SW480 (cell line): Measurements from ENCODE around the gene SMAD3.

Experiments used
- DNase-seq: peaks from one replicate; pipeline ENCODE4 v3.0.0-alpha.2; 2016; ENCODE audit warnings: low spot score

The SMAD3 gene

DNA sequence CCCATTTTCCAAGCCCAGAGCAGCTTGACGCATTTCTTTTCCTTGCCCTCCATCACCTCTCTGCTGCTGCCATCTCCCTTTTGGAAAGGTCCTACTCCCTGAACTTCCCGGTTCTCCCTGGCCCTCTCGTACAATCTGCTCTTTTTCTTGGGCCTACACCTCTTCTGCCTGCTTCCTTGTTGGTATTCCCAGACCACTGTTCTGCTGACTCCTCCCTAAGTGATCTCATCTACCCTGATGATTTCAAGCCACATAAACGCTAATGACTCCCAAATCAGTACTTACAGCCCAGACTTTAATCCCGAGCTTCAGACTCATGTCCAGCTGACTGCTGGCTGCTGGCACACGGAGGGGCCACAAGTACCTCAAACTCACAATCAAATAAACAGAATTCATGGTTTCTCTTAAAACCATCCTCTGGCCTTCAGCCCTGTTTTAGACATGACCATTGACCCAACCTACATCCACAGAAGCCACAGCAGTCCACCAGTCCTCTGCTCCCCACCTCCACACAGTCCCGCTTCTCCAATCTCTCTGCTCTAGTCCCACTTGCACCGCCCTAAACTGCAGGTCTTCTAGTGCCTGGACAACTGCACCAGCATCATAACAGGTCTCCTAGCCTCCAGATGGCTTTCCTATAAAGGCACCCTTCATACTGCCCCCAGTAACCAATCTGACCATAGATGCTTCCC is 131.4 kb downstream of the SMAD3 start:
- peak; percentile 13 for DNase-seq

- no peak for DNase-seq
These were observed 131.9 kb downstream of the SMAD3 start for GRCh38 chr15:67197364-67197695.

DNA sequence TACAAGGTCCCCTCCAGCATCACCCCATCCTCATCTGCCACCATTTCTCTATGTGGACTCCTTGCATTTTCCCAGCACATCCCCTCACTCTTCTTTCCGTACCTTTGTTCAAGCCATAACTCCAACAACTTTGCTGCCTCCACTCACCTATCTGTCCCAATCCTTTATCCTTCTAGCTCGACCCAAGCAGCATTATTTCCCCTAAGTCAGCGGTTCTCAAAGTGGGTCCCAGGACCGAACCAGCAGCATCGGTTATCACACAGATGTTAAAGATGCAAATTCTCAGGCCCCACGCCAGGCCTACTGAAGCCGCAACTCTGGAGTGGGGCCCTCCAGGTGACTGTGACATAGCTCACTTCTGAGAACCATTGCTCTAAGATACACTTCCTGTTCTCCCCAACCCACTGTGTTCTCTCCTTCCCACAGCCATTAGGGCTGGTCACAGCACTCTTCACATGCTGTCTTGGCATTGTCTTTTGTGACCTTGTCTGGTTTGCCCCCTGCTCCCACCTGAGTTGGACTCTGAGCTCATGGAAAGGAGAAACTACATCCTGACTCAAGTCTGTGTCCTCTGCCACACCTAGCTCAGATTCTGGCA is 132.9 kb downstream of the SMAD3 start:
- no peak for DNase-seq

GRCh38 chr15:67199391-67199790 is 134.0 kb downstream of the SMAD3 start:
- DNase-seq: no peak

GRCh38 chr15:67199881-67200763 is 134.7 kb downstream of the SMAD3 start:
- no peak for DNase-seq

DNA sequence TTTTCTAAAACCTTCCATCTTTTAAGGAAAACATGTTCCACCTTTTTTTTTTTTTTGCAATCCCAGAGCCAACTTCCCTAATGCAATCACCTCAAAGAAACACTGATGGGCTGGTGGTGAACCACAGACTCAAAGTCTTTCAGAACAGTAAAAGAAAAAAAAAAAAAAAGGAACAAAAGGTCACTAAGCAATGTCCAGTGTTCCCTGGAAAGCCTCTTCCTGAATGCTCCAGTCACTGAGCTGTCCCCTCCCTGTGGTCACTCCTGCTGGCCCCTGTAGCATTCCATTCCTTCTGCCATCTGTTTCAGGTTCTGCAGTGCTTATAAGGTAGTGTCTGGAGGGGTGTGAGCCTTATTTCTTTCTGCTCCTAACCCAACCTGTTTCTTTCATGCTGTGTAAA is 135.7 kb downstream of the SMAD3 start:
- DNase-seq: no peak

DNA sequence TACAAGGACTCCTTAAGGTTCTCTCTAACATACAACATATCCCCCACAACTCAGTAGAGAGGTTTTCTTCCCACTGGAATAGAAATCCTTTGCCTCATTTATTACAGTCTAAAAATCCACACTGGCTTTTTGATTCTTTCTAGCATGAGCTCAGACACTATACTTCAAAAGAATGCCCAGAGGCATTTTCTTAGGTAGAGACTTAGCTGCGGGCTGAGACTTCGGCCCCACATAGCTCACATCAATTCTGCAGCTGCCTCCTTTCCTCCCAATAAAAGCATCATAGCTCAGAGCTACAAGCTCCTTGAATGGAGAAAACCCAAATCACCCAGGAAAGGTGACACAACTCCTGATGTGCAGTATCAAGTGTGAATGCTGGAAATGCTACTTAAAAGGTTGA is 136.7 kb downstream of the SMAD3 start:
- DNase-seq: no peak

DNA sequence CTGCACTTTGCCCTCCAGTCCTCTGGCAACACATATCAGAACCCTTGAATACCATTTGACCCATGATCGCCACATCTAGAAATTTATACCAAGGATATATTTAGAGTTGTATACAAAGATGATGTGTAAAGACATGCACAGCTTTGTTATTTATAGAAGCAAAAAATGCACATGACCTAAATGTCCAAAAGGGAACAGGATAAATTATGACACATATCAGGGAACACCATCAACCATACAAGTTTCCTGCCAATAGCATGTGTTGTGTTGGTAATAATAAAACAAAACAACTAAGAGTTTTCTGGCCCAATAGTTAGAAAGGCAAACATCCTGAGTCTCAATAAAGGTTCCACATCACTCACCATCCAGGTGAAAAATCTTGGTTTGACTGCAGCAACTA is 137.6 kb downstream of the SMAD3 start:
- DNase-seq: no peak

GRCh38 chr15:67207555-67208207 is 142.3 kb downstream of the SMAD3 start:
- no peak for DNase-seq

DNA sequence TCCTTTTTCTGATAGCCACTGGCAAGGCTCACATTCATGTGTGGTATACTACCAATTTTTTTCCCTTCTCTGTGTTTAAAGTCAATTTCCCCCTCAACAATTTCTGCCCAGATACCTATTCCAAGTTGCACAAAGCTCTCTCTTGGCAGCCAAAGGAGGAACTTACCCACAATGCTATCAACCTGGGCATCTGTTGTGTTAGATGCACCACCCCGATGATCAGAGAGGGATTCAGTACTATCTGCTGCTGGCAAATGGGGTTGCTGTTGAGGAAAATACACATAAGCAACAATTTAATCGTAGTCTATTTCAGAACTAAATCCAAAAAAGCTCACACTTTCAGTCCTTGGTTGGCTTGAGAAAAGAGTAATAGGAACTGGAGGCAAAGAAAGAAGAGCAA is 143.0 kb downstream of the SMAD3 start:
- no peak for DNase-seq

- no peak for DNase-seq
These were observed 145.3 kb downstream of the SMAD3 start for GRCh38 chr15:67210555-67211168.

GRCh38 chr15:67212684-67213367 is 147.4 kb downstream of the SMAD3 start:
- DNase-seq: no peak

DNA sequence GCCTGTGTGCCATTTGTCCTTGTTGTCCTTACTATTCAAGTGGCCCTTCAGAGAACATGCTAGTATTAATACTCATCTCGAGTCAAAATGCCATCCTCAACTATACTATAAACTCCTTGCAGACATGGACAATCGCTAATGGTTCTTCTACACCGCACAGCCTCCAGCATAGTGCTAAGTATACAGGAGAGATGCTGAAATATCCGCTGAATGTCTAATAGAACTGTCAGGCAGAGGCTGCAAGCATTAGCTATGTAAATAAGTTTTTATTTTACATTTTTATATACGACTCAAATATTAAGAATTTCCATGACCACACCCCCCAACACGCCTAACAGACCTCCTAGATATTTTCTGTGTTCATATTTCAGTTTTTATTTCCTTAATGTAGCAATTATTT is 149.7 kb downstream of the SMAD3 start:
- no peak for DNase-seq

DNA sequence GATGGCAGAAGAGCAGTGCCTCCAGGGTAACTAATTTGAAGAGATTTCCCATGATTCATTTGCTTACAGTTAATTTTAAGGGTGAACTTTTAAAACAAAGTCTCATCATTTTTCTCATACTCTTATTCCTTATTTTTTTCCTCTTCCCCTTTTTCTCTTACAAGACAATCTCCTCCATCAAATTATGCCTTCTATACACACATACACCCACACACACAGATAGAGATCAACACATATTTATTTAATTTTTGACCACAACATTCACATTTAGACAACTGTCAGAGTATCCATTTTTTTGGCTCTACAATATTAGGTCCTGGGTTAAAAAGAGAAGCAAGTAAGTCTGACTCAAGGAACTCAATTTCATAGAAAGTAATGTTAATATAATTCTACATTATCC is 151.5 kb downstream of the SMAD3 start:
- DNase-seq: no peak

DNA sequence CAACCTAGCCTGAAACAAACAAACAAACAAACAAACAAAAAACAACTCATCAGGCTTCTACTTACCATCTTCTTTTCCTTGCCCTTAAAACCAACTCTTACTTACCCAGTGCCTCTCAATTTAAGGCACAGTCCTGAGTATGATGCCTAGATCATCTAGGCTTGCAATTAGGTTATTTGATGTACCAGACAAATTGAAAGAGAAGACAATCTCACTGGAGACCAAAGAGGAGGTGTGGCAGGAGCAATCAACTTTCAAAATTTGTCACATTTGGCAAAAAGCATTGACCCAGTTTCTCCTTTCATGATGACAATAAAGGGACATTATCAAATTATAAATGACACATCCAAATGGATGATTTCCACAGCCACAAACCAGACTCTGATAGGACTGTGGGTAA is 153.0 kb downstream of the SMAD3 start:
- DNase-seq: no peak

GRCh38 chr15:67219288-67219687 is 153.9 kb downstream of the SMAD3 start:
- DNase-seq: no peak

GRCh38 chr15:67224889-67225288 is 159.5 kb downstream of the SMAD3 start:
- DNase-seq: no peak

GRCh38 chr15:67225336-67225735 is 159.9 kb downstream of the SMAD3 start:
- DNase-seq: no peak

- no peak for DNase-seq
These were observed 162.0 kb downstream of the SMAD3 start for GRCh38 chr15:67227431-67227830.

DNA sequence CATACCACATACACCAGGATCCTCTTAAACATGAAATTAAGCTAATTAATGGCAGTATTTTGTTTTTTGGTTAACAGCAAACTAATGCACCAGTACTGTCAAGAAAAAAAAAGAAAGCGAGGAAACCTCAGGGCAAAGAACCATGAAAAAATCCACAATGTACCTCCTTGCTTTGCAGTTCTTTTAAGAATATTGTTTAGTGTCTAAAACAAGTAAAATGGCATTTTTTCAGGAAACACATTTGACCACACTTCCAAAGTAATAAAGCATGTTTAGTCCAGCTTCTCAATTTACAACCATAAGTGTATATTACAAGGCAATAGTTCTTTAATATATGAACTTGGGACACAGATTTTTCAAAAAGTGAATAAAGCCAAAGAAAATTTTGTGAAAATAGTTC is 162.4 kb downstream of the SMAD3 start:
- no peak for DNase-seq

DNA sequence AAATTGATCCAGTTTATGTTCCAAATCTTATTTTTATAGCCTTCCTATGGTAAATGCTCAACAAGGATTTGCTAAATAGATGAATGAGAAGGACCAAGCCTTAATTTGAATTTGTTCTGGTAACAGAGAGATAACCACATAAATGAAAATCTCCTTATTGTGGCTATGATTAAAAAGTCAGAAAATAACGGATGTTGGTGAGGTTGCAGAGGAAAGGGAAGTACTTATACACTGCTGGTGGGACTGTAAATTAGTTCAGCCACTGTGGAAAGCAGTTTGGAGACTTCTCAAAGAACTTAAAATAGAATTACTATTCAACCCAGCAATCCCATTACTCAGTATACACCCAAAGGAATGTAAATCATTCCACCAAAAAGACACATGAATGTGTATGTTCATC is 162.9 kb downstream of the SMAD3 start:
- no peak for DNase-seq

GRCh38 chr15:67230504-67230903 is 165.1 kb downstream of the SMAD3 start:
- DNase-seq: no peak
